Testis (tissue), 3 donors: ENCODE measurements around the gene CHKA. TPM values are rescaled to one million over a fixed set of nuclear protein-coding genes. Genes with fewer than 3 reads are reported as not detected.

Experiments used
- DNase-seq: peaks from one replicate; pipeline ENCODE4 v3.0.0-alpha.2; 2019
- H3K27ac ChIP-seq, 2 donors: fragments of 200-600 bp; sonication (generic); one replicate each; pipeline ENCODE4 v1.5.1; 2019
- H3K27me3 ChIP-seq: fragments of 200-600 bp; sonication (generic); one replicate; pipeline ENCODE4 v1.5.1; 2019
- H3K36me3 ChIP-seq: fragments of 200-600 bp; sonication (generic); one replicate; pipeline ENCODE4 v1.5.1; 2017; ENCODE audit warnings: low read depth; ENCODE audit errors: missing control alignments
- H3K4me1 ChIP-seq: fragments of 200-600 bp; sonication (generic); one replicate; pipeline ENCODE4 v1.5.1; 2019
- H3K4me3 ChIP-seq, 2 donors: fragments of 200-600 bp; sonication (generic); one replicate each; pipeline ENCODE4 v1.5.1; 2017 to 2019
- H3K9me3 ChIP-seq: fragments of 200-600 bp; sonication (generic); one replicate; pipeline ENCODE4 v1.5.1; 2017
- POLR2A ChIP-seq: fragments of 450-650 bp; IDR thresholded peaks from one replicate; pipeline ENCODE4 v1.6.1; 2017; ENCODE audit warnings: antibody characterized with exemption, mild to moderate bottlenecking, moderate library complexity
- WGBS, 2 donors: methylation state at CpG; one replicate each; pipeline ENCODE4 v1.1.5; 2018; 5-methylcytosine and 5-hydroxymethylcytosine counted together
- intact Hi-C: fragments of 100-400 bp; cut with DNase I; formaldehyde crosslinking; loops from one replicate; pipeline ENCODE4 v1.15.1; 2023; ENCODE audit warnings: low total_unique reads
- polyA plus RNA-seq: library from polyadenylated mRNA; stranded (reverse); fragments of 350-450 nt; fragmentation: Illumina TruSeq; extraction: RNeasy Lipid Tissue Mini Kit (QIAGEN cat#74804); gene quantifications from one replicate; pipeline ENCODE4 v1.2.3, GENCODE V29; 2014; ENCODE audit warnings: low read depth, low replicate concordance; ENCODE audit not compliant: insufficient read depth
- total RNA-seq, 2 donors: library from RNA; depleted of rRNA; stranded (reverse); fragments of >200 nt; gene quantifications; one replicate each; pipeline ENCODE4 v1.2.3, GENCODE V29; 2016
- TF ChIP-seq, protein P1 (sequence below), 3 experiments: fragments of 450-650 bp in 2 of 3; fragments of 200-600 bp in 1 of 3; sonication (generic) in 1 of 3; IDR thresholded peaks; one replicate each; pipeline ENCODE4 v1.5.1; 2016 to 2019; ENCODE audit warnings: antibody characterized with exemption in 3 of 3, mild to moderate bottlenecking in 2 of 3, moderate library complexity in 1 of 3

CHKA gene
- total and polyA plus RNA-seq, 3 donors from 2014 or later, result 145 to 200 (median 180) TPM

DNA sequence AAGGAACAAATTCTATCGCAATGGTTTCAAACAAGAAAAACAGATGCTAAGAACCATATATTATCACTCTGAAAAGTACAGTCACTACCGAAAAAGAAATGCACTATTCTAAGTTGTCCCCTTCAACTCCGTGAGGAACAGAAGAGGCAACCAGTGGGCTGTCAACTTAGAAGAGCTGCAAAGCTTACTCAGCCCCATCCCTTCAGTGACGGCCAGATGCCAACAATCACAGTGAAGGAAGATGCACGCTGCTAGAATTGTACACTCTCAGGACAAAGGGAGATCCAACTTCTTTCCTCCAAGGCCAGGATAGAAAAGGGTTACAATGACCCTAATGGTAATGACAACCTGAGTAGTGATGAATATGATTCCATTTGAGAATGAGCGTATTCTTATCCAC is 38.5 kb upstream of the CHKA start:
- no peaks in the 10 kb centered on the region for H3K36me3 ChIP-seq
- TF ChIP-seq, protein P1, sequence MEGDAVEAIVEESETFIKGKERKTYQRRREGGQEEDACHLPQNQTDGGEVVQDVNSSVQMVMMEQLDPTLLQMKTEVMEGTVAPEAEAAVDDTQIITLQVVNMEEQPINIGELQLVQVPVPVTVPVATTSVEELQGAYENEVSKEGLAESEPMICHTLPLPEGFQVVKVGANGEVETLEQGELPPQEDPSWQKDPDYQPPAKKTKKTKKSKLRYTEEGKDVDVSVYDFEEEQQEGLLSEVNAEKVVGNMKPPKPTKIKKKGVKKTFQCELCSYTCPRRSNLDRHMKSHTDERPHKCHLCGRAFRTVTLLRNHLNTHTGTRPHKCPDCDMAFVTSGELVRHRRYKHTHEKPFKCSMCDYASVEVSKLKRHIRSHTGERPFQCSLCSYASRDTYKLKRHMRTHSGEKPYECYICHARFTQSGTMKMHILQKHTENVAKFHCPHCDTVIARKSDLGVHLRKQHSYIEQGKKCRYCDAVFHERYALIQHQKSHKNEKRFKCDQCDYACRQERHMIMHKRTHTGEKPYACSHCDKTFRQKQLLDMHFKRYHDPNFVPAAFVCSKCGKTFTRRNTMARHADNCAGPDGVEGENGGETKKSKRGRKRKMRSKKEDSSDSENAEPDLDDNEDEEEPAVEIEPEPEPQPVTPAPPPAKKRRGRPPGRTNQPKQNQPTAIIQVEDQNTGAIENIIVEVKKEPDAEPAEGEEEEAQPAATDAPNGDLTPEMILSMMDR (IDR thresholded peaks at IDR 0.05), result no peak
- TF ChIP-seq POLR2A, result no peak
- intact Hi-C loops, result no loop called here
- no peak overlapping the region for H3K27ac ChIP-seq
- no peaks in the 10 kb centered on the region for H3K4me1 ChIP-seq
- H3K4me3 ChIP-seq, result no peak overlapping the region
- no peak for DNase-seq
- H3K9me3 ChIP-seq, result no peaks in the 10 kb centered on the region
- WGBS, 2 donors, result 75 to 77% methylated on average over 6 of the region's 6 CpGs
- no peaks in the 10 kb centered on the region for H3K27me3 ChIP-seq

DNA sequence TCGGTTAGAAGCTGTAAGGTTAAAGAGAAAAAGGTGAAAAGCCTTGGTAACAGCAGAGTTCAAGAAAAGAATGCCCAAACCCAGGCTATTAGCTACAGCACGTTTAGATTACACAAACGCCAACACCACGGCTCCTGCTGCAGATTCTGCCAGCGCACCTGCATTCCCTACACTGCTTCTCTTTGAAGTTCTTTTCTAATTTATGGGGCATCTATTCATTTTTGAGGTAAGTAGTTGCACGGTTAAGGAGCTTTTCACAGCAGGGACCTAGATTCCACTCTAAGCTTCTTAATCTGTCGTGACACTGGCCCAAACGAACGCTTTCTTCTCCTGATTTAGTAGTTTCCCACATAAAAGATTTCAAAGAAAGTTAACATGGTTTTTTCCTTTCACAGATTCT is 38.0 kb upstream of the CHKA start:
- intact Hi-C loops, result no loop called here
- H3K4me1 ChIP-seq, result no peaks in the 10 kb centered on the region
- H3K27ac ChIP-seq, result no peak overlapping the region
- DNase-seq, result no peak
- 87 to 88% methylated on average over 9 of the region's 9 CpGs for WGBS, 2 donors
- H3K27me3 ChIP-seq, result no peaks in the 10 kb centered on the region
- no peak overlapping the region for H3K4me3 ChIP-seq
- H3K9me3 ChIP-seq, result no peaks in the 10 kb centered on the region
- no peak for TF ChIP-seq POLR2A
- TF ChIP-seq, protein P1 (IDR thresholded peaks at IDR 0.05), result no peak
- H3K36me3 ChIP-seq, result no peaks in the 10 kb centered on the region

DNA sequence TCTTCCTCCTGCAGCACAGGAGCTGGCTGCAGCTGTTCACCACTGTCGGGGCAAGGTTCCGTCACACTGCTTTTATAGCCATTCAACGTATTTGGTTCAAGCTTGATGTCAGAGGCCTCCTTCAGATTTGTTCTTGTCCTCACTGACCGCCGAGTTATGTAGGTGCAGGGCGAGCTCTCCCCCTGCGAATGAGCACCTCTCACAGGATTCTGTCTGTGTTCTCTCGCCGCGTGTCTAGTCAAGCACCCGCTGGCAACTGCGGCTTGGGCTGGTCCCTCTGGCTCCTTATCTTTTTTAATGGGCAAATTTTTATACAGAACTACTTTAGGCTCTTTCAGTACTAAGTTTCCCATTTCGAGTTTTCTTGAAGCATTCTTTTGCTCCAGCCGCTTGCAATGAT is 37.4 kb upstream of the CHKA start:
- no peak overlapping the region for H3K4me3 ChIP-seq
- no peaks in the 10 kb centered on the region for H3K9me3 ChIP-seq
- no peak for DNase-seq
- intact Hi-C loops, result no loop called here
- WGBS, 2 donors, result 90 to 96% methylated on average over 14 of the region's 14 CpGs
- no peak for TF ChIP-seq POLR2A
- TF ChIP-seq, protein P1 (IDR thresholded peaks at IDR 0.05), result no peak
- H3K27me3 ChIP-seq, result no peaks in the 10 kb centered on the region
- H3K36me3 ChIP-seq, result no peaks in the 10 kb centered on the region
- H3K27ac ChIP-seq, result no peak overlapping the region
- H3K4me1 ChIP-seq, result no peaks in the 10 kb centered on the region

DNA sequence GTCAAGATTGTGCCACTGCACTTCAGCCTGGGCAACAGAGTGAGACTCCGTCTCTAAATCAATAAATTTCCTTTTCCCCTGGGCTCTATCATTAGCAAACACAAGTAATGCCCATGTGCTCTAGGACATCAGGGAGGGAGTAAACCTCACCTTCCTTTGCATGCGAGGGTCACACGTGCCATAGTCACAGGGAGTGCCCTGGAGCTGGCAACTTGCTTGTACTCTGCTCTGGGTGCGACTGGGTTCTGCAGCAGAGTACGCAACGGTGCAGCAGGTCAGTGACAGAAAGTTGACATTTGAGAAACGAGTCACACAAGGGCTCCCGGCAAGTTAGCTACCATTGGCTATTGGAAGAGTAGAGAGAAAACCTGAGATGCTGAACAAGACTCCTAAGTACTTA is 32.6 kb upstream of the CHKA start:
- no peak overlapping the region for H3K27ac ChIP-seq

DNA sequence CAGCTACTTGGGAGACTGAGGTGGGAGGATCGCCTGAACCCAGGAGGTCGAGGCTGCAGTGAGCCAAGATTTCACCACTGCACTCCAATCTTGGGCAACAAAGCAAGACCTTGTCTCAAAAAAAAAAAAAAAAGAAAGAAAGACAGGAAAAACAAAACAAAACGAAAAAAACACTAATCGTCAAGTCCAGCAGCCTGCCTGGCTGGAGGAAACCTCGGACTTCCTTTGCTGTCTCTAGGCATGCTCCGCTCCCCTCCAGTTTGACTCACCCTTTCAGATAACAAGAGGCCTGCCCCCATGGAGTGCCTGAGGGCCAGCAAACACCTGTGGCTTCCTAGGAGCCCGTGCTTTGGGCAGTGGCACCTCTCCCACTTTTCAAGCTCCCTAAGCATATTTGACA is 28.8 kb upstream of the CHKA start:
- Histone ChIP-seq H3K4me3 (no peak overlapping the region), H3K27ac (no peak overlapping the region), H3K4me1 (peaks cover 19% of the 10 kb centered on the region), H3K36me3 (no peaks in the 10 kb centered on the region), H3K27me3 (no peaks in the 10 kb centered on the region), H3K9me3 (no peaks in the 10 kb centered on the region)
- no peak for DNase-seq
- 45 to 46% methylated on average over 7 of the region's 7 CpGs for WGBS, 2 donors
- no peak for TF ChIP-seq POLR2A
- TF ChIP-seq, protein P1 (IDR thresholded peaks at IDR 0.05), result no peak
- intact Hi-C loops, result no loop called here

More for the DNA sequence above, 32.6 kb upstream of the CHKA start:
- no peak for DNase-seq
- Histone ChIP-seq H3K4me1 (no peaks in the 10 kb centered on the region), H3K27me3 (no peaks in the 10 kb centered on the region), H3K9me3 (no peaks in the 10 kb centered on the region), H3K36me3 (no peaks in the 10 kb centered on the region), H3K4me3 (no peak overlapping the region)
- WGBS, 2 donors, result 85 to 87% methylated on average over 7 to 8 of the region's 8 CpGs
- TF ChIP-seq, protein P1 (IDR thresholded peaks at IDR 0.05), result no peak
- no peak for TF ChIP-seq POLR2A
- intact Hi-C loops, result no loop called here
